Measurements from ENCODE around the gene APLP1.

GRCh38 chr19:35851213-35852028 lies 17.0 kb upstream of the APLP1 start:
- TF ChIP-seq CTCF (IDR thresholded peaks at IDR 0.05; ENCODE audit: borderline replicate concordance, extremely low read depth, low read length, poor library complexity, severe bottlenecking) (peak; percentile 58), EZH2 (IDR thresholded peaks at IDR 0.05; ENCODE audit: borderline replicate concordance, low read depth, low read length, severe bottlenecking) (no peak)
